Measurements from ENCODE around the gene F5. TPM values are rescaled to one million over a fixed set of nuclear protein-coding genes. Genes with fewer than 3 reads are reported as not detected.

F5 gene
- total RNA-seq, 1 donor: not detected

GRCh38 chr1:169523904-169524303 lies 62.4 kb downstream of the F5 start:
- Histone ChIP-seq H2AFZ (ENCODE audit: low read length) (no peak overlapping the region), H3K27me3 (ENCODE audit: insufficient read depth, low read length) (no peaks in the 10 kb centered on the region), H3K4me3 (ENCODE audit: insufficient read depth, low read length) (no peak overlapping the region), H3K36me3 (ENCODE audit: insufficient read depth, low read length) (no peaks in the 10 kb centered on the region), H3K4me2 (ENCODE audit: insufficient read depth, low read length) (no peak overlapping the region), H3K9me3 (ENCODE audit: low read depth, low read length) (no peaks in the 10 kb centered on the region), H4K20me1 (ENCODE audit: insufficient read depth, low read length) (no peaks in the 10 kb centered on the region), H3K79me2 (ENCODE audit: insufficient read depth, low read length) (no peaks in the 10 kb centered on the region), H3K4me1 (ENCODE audit: insufficient read depth, low read length) (no peaks in the 10 kb centered on the region), H3K27ac (ENCODE audit: low read depth, low read length) (no peak overlapping the region)
- no peak for DNase-seq (ENCODE audit: insufficient read length, low spot score, missing footprints)
- TF ChIP-seq CTCF (IDR thresholded peaks at IDR 0.05; ENCODE audit: extremely low read depth, low read depth, low read length): no peak

GRCh38 chr1:169521226-169521625 lies 65.1 kb downstream of the F5 start:
- H3K27me3 ChIP-seq (ENCODE audit: insufficient read depth, low read length): no peaks in the 10 kb centered on the region

DNA sequence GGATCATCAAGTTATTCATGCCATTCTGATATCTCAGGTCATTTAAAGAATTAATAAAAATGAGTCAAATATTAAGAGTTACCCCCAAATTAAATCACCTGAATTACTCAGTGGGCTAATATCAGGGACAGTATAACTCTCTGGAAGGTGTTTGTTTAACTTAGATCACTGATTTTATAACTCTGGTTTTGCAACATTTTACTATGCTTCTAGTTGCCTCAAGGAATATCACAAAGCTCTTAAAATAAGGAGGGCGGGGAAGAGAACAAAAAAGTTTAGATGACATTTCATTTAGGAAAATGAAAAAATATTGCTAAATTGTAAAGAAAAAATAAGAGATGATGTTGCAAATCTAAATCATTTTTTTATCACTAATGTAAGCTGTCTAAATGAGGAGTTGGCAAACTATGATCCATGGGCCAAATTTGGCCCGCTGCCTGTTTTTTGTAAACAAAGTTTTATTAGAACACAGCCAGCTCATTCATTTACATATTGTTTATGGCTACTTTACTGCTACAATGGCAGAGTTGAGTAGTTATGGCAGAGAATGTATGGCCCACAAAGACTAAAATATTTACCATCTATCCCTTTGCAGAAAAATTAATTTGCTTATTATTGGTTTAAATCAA lies 68.6 kb downstream of the F5 start:
- no peak overlapping the region for H3K4me2 ChIP-seq (ENCODE audit: insufficient read depth, low read length)
- no peak overlapping the region for H2AFZ ChIP-seq (ENCODE audit: low read length)
- H3K4me1 ChIP-seq (ENCODE audit: insufficient read depth, low read length): peaks cover 6% of the 10 kb centered on the region
- no peaks in the 10 kb centered on the region for H4K20me1 ChIP-seq (ENCODE audit: insufficient read depth, low read length)
- H3K27me3 ChIP-seq (ENCODE audit: insufficient read depth, low read length): no peaks in the 10 kb centered on the region
- H3K4me3 ChIP-seq (ENCODE audit: insufficient read depth, low read length): no peak overlapping the region
- H3K79me2 ChIP-seq (ENCODE audit: insufficient read depth, low read length): no peaks in the 10 kb centered on the region
- no peak for DNase-seq (ENCODE audit: insufficient read length, low spot score, missing footprints)
- H3K36me3 ChIP-seq (ENCODE audit: insufficient read depth, low read length): no peaks in the 10 kb centered on the region
- H3K27ac ChIP-seq (ENCODE audit: low read depth, low read length): no peak overlapping the region
- no peaks in the 10 kb centered on the region for H3K9me3 ChIP-seq (ENCODE audit: low read depth, low read length)
- TF ChIP-seq CTCF (IDR thresholded peaks at IDR 0.05; ENCODE audit: extremely low read depth, low read depth, low read length): no peak

More at GRCh38 chr1:169521226-169521625, 65.1 kb downstream of the F5 start:
- no peaks in the 10 kb centered on the region for H3K4me1 ChIP-seq (ENCODE audit: insufficient read depth, low read length)
- H3K27ac ChIP-seq (ENCODE audit: low read depth, low read length): no peak overlapping the region
- H3K9me3 ChIP-seq (ENCODE audit: low read depth, low read length): no peaks in the 10 kb centered on the region
- no peaks in the 10 kb centered on the region for H3K79me2 ChIP-seq (ENCODE audit: insufficient read depth, low read length)
- no peak overlapping the region for H2AFZ ChIP-seq (ENCODE audit: low read length)
- DNase-seq (ENCODE audit: insufficient read length, low spot score, missing footprints): no peak
- TF ChIP-seq CTCF (IDR thresholded peaks at IDR 0.05; ENCODE audit: extremely low read depth, low read depth, low read length): no peak
- no peak overlapping the region for H3K4me3 ChIP-seq (ENCODE audit: insufficient read depth, low read length)
- H4K20me1 ChIP-seq (ENCODE audit: insufficient read depth, low read length): no peaks in the 10 kb centered on the region
- no peaks in the 10 kb centered on the region for H3K36me3 ChIP-seq (ENCODE audit: insufficient read depth, low read length)
- no peak overlapping the region for H3K4me2 ChIP-seq (ENCODE audit: insufficient read depth, low read length)

- no peaks in the 10 kb centered on the region for H3K27me3 ChIP-seq (ENCODE audit: insufficient read depth, low read length)
- DNase-seq (ENCODE audit: insufficient read length, low spot score, missing footprints): no peak
Measured at GRCh38 chr1:169515641-169516040, 70.6 kb downstream of the F5 start.

More at GRCh38 chr1:169515641-169516040, 70.6 kb downstream of the F5 start:
- Histone ChIP-seq H4K20me1 (ENCODE audit: insufficient read depth, low read length) (no peaks in the 10 kb centered on the region), H3K4me1 (ENCODE audit: insufficient read depth, low read length) (peaks cover 13% of the 10 kb centered on the region), H3K4me3 (ENCODE audit: insufficient read depth, low read length) (no peak overlapping the region), H3K4me2 (ENCODE audit: insufficient read depth, low read length) (no peak overlapping the region), H2AFZ (ENCODE audit: low read length) (no peak overlapping the region), H3K27ac (ENCODE audit: low read depth, low read length) (no peak overlapping the region), H3K79me2 (ENCODE audit: insufficient read depth, low read length) (no peaks in the 10 kb centered on the region), H3K36me3 (ENCODE audit: insufficient read depth, low read length) (no peaks in the 10 kb centered on the region), H3K9me3 (ENCODE audit: low read depth, low read length) (no peaks in the 10 kb centered on the region)
- no peak for TF ChIP-seq CTCF (IDR thresholded peaks at IDR 0.05; ENCODE audit: extremely low read depth, low read depth, low read length)

Data from osteoblast (primary cell).